ENCODE data around the gene ZDHHC21.

- TF ChIP-seq CTCF (IDR thresholded peaks at IDR 0.05) = no peak
- TF ChIP-seq POLR2A (IDR thresholded peaks at IDR 0.05) = no peak
Measured at GRCh38 chr9:14677872-14678271, 15.4 kb downstream of the ZDHHC21 start.
